NCI-H748 treated with DMSO at 0.1 percent for 48 hours (cell line): ENCODE data around the gene PRSS57.

ENCODE experiments used
- DNase-seq: peaks from one replicate; lab custom pipeline; 2025; lab: John Stamatoyannopoulos, UW

PRSS57 gene

DNA sequence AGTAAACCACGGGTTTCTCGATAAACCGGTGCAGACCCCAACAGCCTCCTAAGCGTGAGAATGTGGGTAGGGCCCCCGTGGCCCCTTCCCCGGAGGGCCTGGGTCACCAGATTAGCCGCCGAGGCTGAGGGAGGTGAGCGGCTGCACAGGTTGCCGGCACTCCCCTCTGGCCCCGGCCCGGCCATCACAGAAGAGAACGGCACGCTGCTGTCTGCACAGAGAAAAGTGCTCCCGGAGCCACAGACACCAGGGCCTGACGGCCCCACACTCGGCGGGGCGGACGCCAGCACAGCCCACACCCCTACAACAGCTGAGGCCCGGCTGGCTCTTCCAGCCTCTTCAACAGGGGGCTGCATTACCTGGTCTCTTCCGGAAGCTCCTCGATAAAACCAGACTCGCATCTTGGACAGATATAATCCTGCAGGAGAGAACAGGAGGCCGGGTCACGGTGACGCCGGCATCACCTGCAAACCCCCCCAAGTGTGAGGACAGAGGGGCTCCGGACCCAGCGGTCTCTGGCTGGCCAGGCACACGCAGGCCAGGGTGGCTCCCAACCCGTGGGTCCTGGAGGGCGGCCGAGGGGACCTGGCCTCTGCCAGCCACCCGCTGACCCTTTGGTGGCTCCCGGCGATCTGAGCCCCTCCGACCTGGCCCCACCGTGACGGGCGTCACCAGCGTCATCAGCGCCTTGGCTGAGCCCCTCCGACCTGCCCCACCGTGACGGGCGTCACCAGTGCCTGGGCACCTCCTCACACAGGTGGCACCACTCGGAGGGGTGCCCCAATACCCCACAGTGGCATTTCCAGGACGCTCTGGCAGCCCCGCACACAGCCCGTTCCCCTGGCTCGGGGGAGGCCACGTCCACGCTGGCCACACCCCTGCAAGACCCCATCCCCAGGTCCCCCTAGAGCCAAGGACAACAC is 42.5 kb downstream of the PRSS57 start:
- no peak for DNase-seq

DNA sequence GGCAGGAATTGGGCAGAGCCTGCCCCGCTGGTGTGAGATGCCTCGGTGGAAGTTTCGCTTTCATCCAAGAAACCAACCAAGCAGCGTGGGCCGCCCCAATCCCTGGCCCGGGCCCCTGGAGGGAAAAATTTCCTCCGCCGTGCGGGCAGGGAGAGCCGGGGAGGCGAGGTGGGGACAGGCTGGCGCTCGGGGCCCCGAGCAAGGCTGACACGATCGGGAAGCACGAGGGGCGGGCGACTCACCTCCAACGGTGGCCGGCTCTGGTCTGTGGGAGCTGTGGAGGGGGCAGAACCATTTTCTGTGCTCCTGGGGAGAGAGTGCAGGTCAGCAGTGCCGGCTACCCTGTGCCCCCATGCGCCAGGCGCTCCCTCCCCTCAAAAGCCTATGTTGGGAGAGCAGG is 43.3 kb downstream of the PRSS57 start:
- DNase-seq: no peak

DNA sequence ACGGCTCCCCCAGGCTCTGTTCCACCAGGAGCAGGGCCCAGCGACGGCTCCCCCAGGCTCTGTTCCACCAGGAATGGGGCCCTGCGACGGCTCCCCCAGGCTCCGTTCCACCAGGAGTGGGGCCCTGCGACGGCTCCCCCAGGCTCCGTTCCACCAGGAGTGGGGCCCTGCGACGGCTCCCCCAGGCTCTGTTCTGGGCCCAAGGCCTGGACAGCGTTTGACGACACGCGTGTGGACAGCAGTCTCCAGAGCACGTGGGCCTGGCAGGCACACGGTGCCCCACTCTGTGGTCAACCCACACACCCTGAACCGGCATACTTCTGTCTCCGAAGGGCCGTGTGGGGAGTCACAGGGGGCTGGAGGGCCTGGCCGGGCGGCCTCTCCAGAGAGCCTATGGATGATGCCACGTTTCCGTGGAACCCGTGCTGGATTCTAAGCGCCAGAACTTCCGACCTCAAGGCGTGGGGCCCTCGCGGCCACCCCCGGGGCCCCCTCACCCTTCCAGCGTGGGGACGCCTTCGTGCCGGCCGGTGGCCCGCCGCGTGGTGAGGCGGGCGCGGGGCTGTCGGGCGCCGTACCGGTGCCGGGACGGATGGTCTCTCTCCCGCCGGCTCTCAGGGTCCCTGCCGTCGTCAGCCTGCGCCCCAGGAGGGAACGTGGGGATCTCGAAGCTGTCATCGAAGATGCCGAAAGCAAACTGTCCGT is 44.0 kb downstream of the PRSS57 start:
- no peak for DNase-seq

DNA sequence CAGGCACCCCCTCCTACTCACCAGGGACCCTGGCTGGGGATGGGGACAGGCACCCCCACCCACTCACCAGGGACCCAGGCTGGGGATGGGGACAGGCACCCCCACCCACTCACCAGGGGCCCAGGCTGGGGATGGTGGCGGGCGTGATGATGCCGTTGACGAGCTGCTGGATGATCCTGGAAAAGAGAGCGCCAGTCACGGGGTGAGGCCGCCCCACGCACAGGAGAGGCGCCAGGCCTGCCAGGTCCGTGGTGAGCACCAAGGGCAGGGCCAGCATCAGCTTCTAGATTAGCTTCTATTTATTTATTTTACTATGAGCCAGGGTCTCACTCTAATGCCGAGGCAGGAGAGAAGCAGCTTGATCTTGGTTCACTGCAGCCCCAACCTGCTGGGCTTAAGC is 45.1 kb downstream of the PRSS57 start:
- DNase-seq: no peak

DNA sequence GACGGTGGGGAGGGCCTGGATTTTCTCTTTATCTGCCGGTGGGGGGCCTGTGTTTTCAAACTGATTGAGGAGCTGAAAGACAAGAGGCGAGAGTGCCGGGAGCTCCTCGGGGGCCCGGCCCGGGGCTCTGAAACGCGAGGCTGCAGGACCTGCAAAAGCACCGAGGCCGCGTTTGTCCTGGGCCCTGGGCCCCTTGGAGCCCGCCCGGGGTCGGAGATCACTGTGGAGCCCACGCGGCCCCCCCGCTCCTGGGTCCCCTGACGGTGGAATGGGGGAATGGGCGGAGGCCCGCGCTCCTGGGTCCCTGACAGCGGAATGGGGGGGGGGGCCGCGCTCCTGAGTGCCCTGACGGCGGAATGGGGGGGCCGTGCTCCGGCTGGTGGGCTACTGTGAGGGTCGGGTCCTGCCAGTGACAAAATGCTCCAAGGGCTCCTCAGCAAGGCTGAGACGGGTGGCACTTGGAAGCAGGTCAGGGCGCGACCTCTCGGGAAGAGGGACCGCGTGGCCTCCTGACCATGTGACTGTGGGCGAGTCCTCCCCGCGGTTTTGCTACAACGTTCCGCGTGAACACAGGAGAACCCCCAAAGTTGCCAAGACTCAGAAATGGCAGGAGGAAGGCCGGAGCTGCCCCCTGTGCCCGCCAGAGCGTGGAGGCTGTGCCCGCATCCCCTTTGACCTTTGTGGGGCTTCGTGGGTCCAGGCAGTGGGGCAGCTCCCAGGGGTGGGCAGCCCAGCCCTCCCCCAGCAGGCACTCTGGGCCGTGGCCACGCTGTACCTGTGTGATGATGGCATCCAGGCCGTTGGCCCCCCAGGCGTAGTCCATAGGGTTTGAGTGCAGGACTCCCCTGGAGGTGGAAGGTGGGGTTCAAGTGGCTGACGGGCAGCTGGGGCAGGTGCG is 46.1 kb downstream of the PRSS57 start:
- DNase-seq: no peak

DNA sequence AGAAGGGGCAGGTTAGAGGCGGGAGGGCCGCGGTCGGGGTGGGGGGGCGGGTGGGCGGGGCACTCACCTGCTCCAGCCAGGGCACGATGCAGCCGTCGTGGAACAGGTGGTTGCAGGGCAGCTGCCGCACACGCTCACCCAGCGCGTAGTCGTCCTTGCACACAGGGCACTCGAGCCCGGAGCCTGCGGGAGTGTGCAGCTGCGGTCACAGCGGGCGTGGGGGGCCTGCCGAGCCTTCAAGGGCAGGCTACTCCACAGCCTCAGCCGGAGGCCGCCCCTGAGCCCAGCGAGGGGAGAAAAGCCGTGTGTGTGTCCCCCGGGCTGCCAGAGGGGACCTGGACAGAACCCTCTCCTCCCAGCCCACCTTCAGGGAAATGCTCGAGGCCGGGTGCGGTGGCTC is 46.9 kb downstream of the PRSS57 start:
- no peak for DNase-seq

DNA sequence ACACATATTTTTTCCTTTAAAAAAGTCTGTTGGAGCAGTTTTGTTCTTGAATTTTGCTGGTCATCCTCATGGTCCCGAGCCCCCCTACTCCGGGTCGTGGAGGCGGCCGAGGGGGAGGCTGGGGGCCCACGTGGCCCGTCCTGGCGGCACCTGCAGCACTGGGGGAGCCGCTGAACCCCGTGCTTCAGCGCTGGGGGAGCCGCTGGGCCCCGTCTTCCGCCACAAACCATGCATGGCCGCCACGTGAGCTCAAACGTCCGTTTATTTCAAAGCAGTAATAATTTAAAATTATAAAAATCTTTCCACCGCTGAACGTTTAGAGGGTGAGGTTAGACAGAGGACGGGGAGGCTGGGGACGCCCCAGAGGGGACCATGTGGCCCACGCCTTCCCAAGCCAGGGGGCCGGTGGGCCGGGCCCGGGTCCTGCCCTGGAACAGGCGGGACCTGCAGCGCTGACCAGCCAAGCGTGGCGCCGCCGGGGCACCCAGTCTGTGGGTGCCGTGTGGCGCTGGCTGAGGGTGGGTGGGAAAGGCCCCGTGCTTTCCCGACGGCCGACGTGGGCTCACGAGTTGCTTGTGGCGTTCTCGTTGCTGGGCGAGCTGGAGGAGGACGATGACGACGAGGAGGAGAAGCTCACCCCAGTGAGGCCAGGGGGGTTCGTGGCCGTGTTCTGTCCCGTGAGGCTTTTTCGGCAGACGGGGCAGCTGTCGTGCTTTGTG is 47.5 kb downstream of the PRSS57 start:
- DNase-seq: no peak

DNA sequence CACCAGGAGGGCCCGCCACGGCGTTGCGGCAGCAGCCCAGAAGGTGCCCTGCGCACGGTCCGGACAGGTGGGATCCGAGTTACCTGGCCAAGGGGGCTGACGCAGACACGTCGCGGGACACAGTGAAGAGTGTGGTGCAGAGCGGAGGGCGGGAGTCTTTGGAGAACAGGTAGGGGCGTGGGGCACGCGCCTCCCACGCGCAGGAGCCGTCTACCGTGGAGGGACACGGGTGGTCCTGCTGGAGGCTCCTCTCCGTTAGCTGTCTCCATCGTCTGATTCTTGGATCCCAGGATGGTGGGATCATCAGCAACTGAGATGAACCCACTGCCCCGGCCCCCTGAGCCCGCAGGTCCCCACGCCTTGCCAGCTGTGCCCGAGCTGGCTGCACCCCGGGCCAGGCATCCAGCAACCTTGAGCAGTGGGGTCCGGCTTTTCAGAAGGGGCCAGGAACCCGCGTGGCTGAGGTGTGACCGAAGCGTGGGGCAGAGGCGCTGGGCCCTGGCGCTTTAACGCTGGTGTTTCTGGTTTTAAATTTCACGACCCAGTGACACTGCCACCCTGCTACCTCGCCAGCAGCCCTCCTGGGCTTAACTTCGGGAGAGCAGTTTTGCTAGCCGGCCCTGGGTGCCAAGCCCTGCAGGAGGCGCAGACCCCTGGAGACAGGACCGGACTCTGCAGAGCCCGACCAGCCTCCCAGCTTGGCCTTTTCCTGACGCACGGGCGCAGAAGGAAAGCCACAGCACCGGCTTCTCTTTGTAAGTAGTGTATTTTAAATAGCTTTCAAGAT is 48.3 kb downstream of the PRSS57 start:
- DNase-seq: no peak

DNA sequence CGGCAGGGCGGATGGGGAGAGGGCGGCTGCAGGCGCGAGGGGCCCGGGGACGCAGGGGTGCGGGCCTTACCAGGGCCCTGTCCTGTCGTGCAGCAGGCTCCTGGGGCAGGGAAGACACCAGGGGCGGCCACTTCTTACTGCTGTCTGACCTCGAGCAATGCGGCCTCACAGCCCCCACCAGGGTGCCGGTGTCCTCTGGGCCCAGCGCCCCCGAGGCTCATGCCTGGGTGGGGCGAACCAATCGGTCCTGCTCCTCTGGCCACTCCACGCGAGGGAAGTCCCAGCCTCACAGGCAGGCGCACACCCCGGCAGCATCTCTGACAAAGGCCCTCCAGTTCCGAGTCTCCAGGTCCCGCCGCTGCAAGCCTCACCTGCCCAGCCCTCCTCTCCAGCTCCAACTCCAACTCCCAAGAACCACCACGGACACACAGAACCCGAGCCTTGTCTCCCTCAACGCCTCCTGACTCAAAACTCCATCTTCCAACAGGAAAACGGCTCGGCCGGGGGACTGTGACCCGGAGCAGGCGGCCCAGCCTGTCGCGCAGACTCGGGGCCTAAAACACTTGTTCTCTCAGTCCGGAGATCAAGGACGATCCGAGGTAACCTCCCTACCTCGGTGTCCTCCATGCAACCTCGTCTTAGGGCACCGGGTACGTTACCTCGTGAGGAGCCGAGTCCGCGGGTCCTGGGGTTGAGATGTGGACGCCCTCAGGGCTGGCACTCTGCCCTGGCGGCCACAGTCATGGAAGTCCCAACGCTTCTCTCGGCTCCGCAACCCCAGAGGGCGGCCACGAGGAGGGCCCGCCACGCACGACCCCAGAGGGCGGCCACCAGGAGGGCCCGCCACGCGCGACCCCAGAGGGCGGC is 49.1 kb downstream of the PRSS57 start:
- DNase-seq: no peak

DNA sequence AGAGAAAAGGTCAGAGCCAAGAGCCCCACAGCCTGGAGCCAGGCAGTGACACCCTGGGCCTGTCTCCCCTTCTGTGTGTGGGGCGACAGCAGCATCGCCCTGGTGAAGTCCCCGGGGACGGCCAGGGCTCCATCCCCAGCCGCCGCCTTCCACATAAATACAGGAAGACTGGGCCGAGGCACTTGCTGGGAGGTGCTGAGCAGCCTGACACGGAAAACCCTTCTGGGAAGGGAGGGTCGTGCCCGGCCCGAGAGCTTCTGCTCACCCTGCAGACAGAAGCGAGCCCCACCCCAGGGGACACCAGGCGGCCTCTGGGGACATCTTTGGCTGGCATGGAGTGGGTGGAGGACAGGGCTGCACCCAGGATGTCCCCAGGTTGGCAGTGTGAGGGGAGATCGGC is 50.5 kb downstream of the PRSS57 start:
- DNase-seq: no peak

DNA sequence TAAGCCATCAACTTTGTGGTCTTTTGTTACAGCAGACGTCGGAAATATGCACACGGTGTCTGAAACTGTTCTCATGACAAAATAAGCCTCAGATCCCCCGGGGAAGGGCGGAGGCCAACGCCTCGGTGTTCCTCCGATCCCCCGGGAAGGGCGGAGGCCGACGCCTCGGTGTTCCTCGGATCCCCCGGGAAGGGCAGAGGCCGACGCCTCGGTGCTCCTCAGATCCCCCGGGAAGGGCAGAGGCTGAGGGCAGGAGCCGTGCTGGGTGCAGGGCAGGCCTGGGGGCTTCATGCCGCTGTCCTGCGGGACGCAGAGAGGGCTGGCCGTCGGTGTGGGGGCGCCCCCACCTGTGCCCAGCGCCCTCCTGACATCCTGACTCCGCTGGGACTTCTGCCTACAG is 50.9 kb downstream of the PRSS57 start:
- no peak for DNase-seq

DNA sequence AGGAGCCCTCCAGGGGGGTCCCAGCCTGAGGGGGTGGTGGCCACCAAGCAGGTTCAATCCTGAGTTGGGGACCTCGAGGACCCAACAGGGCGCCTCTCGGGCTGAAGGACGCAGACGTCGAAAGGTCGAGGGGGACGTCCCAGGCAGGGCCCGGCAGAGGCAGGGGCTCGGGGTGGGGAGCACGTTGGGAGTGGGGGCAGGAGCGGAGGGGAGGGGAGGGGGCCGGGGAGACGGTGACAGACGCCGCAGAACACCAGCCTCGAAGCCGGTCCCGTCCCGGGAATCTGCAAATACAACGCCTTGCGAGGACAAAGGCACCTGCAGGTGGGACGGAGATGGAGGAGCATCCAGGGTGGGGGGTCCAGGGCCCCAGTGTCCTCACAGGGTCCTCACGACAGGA is 51.5 kb downstream of the PRSS57 start:
- no peak for DNase-seq

DNA sequence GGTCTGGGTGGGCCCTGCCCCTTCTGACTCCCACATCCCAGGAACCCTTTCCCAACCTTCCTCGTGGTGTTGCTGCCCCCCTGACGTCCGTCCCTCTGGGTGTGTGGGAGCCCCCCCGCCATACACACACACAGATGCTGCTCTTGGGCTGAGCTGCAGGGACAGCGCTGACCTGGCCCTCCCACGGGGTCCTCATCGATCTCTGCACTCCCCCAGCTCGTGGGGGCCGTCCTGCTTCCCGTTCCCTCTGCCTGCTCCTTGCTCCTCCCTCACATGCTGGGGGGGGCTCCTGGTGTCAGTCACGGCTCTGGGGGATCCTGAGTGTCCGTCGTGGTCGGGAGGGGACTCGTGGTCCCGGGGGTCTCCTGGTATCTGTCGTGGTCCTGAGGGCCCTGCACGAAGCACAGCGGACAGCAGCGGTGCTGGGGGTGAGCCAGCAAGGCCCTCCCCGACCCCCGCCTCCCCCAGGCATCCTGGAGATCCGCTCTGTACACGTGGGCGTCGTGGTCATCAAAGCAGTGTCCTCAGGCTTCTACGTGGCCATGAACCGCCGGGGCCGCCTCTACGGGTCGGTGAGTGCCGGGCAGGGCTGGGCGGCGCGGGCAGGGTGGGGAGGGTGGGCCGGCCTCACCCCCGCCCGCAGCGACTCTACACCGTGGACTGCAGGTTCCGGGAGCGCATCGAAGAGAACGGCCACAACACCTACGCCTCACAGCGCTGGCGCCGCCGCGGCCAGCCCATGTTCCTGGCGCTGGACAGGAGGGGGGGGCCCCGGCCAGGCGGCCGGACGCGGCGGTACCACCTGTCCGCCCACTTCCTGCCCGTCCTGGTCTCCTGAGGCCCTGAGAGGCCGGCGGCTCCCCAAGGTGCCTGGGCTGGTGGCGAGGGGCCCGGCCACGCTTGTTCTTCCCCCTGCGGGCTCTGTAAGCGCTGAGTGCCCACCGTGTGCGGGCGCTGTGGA is 52.2 kb downstream of the PRSS57 start:
- no peak for DNase-seq

DNA sequence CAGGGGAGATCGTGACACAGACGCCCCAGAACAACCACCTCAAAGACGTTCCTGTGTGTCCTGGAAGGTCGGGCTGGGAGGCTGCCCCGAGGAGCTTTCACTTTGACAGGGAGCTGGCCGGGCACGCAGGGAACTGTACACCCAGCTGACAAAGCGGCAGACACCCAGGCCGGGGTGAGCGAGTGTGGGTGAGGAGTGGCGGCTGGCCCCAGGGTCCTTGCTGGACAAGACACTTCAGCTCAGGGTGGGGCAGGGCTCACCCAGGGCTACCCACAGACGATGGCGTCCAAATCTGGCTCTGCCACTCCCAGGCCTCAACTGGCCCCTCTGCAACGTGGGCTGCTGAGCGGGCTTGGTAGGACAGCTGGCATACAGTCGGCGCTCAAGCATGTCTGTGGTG is 53.5 kb downstream of the PRSS57 start:
- DNase-seq: no peak

DNA sequence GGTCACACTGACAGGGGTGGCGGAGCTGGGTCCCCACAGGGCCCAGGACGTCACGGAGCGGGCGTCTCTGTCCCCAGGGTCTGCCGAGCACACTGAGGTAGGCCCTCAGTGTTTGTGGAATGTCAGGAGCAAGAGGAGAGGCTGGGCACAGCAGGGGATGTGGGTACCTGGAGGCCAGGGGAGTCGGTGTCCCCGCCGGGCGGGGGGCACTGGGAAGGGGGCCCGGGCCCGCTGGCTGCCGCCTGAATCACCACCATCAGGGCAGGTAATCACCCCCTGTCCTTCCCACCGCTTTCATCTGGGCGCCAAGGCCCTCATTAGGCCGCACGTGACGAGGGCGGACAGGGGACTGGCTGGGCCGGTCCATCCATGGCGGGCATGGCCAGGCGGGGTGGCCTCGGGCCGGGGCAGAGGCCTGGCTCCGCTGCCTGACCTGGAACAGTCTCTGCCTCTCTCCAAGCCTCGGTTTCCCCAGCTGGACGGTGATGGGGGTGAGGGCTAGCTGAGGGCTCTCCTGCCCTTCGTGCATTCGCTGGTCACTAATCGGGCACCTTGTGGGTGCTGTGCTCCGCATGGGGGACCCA is 54.6 kb downstream of the PRSS57 start:
- no peak for DNase-seq

DNA sequence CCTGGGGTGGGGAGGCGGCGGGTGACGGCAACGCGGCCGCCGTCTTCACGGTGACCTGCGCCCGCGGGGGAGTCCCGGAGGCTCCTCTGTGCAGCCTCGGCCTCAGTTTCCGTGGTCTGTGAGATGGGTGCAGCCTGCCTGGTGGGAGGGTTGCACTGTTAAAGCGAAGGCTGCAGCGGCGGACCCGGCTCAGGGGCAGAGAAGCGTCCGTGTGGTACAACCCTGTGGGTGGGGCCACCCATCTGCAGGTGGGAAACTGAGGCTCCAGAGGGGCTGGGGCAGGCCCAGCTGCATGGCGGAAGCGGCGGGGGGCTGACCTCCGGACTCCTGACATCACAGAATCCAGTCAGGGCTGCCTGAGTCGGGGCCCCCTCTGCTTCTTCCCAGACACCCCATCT is 55.1 kb downstream of the PRSS57 start:
- no peak for DNase-seq

DNA sequence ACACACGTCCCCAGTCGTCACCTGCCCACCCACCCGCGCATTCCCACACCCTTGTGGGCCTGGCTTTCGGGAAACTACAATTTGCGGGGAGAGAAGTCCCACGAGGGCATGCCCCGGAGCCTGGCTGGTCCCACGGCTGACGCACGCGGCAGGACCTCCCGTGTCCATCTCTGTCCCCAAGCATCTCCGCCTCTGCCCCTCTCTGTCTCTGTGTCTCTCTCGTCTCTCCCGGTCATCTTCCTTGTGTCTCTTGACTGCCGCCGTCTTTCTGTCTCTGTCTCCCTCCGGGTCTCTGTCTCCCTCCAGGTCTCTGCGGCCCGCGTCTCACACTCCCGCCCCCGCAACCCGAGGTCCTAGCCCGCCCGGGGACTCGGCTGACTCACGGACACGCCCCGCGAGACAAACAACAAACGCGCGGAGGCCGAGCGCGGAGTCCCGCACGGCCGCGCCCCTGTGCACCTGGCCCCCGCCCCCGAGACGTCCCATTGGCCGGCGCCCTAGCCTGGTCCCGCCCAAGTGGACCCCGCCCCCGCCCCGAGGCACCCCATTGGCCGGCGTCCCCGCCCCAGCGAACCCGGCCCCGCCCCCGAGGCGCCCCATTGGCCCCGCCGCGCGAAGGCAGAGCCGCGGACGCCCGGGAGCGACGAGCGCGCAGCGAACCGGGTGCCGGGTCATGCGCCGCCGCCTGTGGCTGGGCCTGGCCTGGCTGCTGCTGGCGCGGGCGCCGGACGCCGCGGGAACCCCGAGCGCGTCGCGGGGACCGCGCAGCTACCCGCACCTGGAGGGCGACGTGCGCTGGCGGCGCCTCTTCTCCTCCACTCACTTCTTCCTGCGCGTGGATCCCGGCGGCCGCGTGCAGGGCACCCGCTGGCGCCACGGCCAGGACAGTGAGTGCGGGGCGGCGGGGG is 55.7 kb downstream of the PRSS57 start, which contains the start of gene FGF22:
FGF22 (plus strand) TSS at position 627 of the 908 bp plus-strand sequence; CDS start at position 674, 47 bp downstream.
- peak; percentile 44 for DNase-seq
